Measurements from ENCODE around the gene MGAT4C. TPM values are rescaled to one million over a fixed set of nuclear protein-coding genes. Genes with fewer than 3 reads are reported as not detected.

Gene MGAT4C
- total and polyA plus RNA-seq, 2 experiments from 2014 or later = 4.5 to 4.7 TPM

DNA sequence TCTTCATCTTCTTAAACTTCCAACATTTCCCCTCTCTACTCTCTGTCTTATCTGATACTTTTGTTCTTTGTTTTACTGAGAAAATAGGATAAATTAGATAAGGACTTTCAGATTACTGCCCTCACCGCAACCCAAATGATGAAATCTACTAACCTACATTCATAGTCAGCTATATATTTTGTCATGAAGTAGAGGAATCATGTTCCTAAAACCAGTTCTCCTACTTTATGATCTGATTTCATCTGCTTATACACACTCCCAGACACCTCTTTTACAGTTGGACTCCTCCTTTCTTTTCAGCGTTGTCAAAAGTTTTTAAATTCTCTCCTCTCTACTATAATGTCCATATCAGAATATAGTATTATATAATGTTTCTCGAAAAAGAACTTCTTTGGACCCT is 29.7 kb downstream of the MGAT4C start (continued):
- TF ChIP-seq, protein P1, sequence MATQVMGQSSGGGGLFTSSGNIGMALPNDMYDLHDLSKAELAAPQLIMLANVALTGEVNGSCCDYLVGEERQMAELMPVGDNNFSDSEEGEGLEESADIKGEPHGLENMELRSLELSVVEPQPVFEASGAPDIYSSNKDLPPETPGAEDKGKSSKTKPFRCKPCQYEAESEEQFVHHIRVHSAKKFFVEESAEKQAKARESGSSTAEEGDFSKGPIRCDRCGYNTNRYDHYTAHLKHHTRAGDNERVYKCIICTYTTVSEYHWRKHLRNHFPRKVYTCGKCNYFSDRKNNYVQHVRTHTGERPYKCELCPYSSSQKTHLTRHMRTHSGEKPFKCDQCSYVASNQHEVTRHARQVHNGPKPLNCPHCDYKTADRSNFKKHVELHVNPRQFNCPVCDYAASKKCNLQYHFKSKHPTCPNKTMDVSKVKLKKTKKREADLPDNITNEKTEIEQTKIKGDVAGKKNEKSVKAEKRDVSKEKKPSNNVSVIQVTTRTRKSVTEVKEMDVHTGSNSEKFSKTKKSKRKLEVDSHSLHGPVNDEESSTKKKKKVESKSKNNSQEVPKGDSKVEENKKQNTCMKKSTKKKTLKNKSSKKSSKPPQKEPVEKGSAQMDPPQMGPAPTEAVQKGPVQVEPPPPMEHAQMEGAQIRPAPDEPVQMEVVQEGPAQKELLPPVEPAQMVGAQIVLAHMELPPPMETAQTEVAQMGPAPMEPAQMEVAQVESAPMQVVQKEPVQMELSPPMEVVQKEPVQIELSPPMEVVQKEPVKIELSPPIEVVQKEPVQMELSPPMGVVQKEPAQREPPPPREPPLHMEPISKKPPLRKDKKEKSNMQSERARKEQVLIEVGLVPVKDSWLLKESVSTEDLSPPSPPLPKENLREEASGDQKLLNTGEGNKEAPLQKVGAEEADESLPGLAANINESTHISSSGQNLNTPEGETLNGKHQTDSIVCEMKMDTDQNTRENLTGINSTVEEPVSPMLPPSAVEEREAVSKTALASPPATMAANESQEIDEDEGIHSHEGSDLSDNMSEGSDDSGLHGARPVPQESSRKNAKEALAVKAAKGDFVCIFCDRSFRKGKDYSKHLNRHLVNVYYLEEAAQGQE (IDR thresholded peaks at IDR 0.05; ENCODE audit: unreplicated experiment) = no peak
- TF ChIP-seq, protein P2, sequence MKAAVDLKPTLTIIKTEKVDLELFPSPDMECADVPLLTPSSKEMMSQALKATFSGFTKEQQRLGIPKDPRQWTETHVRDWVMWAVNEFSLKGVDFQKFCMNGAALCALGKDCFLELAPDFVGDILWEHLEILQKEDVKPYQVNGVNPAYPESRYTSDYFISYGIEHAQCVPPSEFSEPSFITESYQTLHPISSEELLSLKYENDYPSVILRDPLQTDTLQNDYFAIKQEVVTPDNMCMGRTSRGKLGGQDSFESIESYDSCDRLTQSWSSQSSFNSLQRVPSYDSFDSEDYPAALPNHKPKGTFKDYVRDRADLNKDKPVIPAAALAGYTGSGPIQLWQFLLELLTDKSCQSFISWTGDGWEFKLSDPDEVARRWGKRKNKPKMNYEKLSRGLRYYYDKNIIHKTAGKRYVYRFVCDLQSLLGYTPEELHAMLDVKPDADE (IDR thresholded peaks at IDR 0.05) = no peak
- no peak for TF ChIP-seq STAT1 (IDR thresholded peaks at IDR 0.05; ENCODE audit: unreplicated experiment)
- no peak for TF ChIP-seq JUNB (IDR thresholded peaks at IDR 0.05; ENCODE audit: unreplicated experiment)
- no peak for TF ChIP-seq ZNF114 (CRISPR knock-in tag; IDR thresholded peaks at IDR 0.05)
- no peak for TF ChIP-seq CREB1 (CRISPR knock-in tag; IDR thresholded peaks at IDR 0.05; ENCODE audit: low read depth)
- no peak for TF ChIP-seq CTCF (conservative IDR thresholded peaks at IDR 0.05; ENCODE audit: low read depth in 2 of 2)
- TF ChIP-seq NANOG (IDR thresholded peaks at IDR 0.05; ENCODE audit: borderline replicate concordance) = no peak

GRCh38 chr12:86216591-86216990 is 39.6 kb downstream of the MGAT4C start:
- Mint-ChIP-seq H3K27me3 (ENCODE audit: insufficient read depth, low read depth, poor library complexity) (no peaks in the 10 kb centered on the region), H3K36me3 (ENCODE audit: low read depth) (no peaks in the 10 kb centered on the region), H3K27ac (no peak overlapping the region), H3K4me1 (no peaks in the 10 kb centered on the region), H3K9me3 (no peaks in the 10 kb centered on the region), H3K4me3 (no peak overlapping the region)
- Histone ChIP-seq H3K4me1 (ENCODE audit: insufficient read depth) (no peaks in the 10 kb centered on the region), H3K4me3 (no peak overlapping the region), H4K20me1 (replicated peaks; ENCODE audit: insufficient read depth) (no peaks in the 10 kb centered on the region), H2AFZ (no peak overlapping the region), H3K27me3 (ENCODE audit: insufficient read depth) (no peaks in the 10 kb centered on the region), H3K9me2 (ENCODE audit: insufficient read depth) (peaks cover 7% of the 10 kb centered on the region; the same call in 1 of the 2 replicates), H3F3A (replicated peaks; ENCODE audit: low read depth) (no peaks in the 10 kb centered on the region), H3K79me2 (replicated peaks; ENCODE audit: insufficient read depth) (no peaks in the 10 kb centered on the region), H3K4me2 (no peak overlapping the region), H3K36me3 (ENCODE audit: insufficient read depth) (no peaks in the 10 kb centered on the region), H3K27ac (ENCODE audit: low read depth) (no peak overlapping the region)
- no peak for ATAC-seq
- DNase-seq (ENCODE audit: low spot score) = no peak
- TF ChIP-seq ZNF114 (CRISPR knock-in tag; IDR thresholded peaks at IDR 0.05) (no peak), CREB1 (CRISPR knock-in tag; IDR thresholded peaks at IDR 0.05; ENCODE audit: low read depth) (no peak)

All from GM23338 (cell line).